Activated T-helper 17 cell treated with anti-CD3 and anti-CD28 coated beads, Interleukin-2, amount 50 U/mL, for 72 hours (primary cell): Measurements from ENCODE around the gene TTC21B. TPM values are rescaled to one million over a fixed set of nuclear protein-coding genes. Genes with fewer than 3 reads are reported as not detected.

Experiments
- ATAC-seq: fragments of 150-1000 bp; cut with Tn5 transposase; replicated peaks from 2 replicates; pipeline ENCODE4 v1.10.0; 2021; ENCODE audit warnings: mild to moderate bottlenecking, moderate library complexity
- H3K27ac Mint-ChIP-seq: one replicate; pipeline ENCODE4 v1.8.0; 2022; ENCODE audit warnings: mixed read lengths
- H3K27me3 Mint-ChIP-seq: one replicate; pipeline ENCODE4 v1.8.0; 2022; ENCODE audit warnings: mixed read lengths
- H3K36me3 Mint-ChIP-seq: one replicate; pipeline ENCODE4 v1.8.0; 2022; ENCODE audit warnings: low read depth, mild to moderate bottlenecking, mixed read lengths
- H3K4me1 Mint-ChIP-seq: one replicate; pipeline ENCODE4 v1.8.0; 2022; ENCODE audit warnings: mixed read lengths
- H3K4me3 Mint-ChIP-seq: one replicate; pipeline ENCODE4 v1.8.0; 2022; ENCODE audit warnings: mild to moderate bottlenecking, mixed read lengths
- H3K9me3 Mint-ChIP-seq: one replicate; pipeline ENCODE4 v1.8.0; 2022; ENCODE audit warnings: mixed read lengths
- total RNA-seq, 2 donors: library from RNA; stranded (reverse); gene quantifications; one replicate each; pipeline ENCODE4 v1.2.3, GENCODE V29; 2022

TTC21B gene
- total RNA-seq, 2 donors from 2014 or later: 21.3 to 29.7 TPM

- Mint-ChIP-seq H3K4me1 (no peaks in the 10 kb centered on the region), H3K27me3 (no peaks in the 10 kb centered on the region), H3K27ac (no peak overlapping the region), H3K36me3 (peaks cover 8% of the 10 kb centered on the region), H3K9me3 (peaks cover 20% of the 10 kb centered on the region), H3K4me3 (no peak overlapping the region)
- no peak for ATAC-seq
These were observed 101.2 kb downstream of the TTC21B start for GRCh38 chr2:165852394-165852793.

- ATAC-seq: no peak
- Mint-ChIP-seq H3K27me3 (no peaks in the 10 kb centered on the region), H3K9me3 (peaks cover 3% of the 10 kb centered on the region), H3K4me1 (no peaks in the 10 kb centered on the region), H3K4me3 (no peak overlapping the region), H3K36me3 (no peaks in the 10 kb centered on the region), H3K27ac (no peak overlapping the region)
These were observed 106.6 kb downstream of the TTC21B start for GRCh38 chr2:165847001-165847400.

GRCh38 chr2:165846056-165846455 is 107.5 kb downstream of the TTC21B start:
- H3K4me1 Mint-ChIP-seq: no peaks in the 10 kb centered on the region
- peaks cover 3% of the 10 kb centered on the region for H3K9me3 Mint-ChIP-seq
- no peak for ATAC-seq
- no peaks in the 10 kb centered on the region for H3K27me3 Mint-ChIP-seq
- H3K36me3 Mint-ChIP-seq: no peaks in the 10 kb centered on the region
- no peak overlapping the region for H3K27ac Mint-ChIP-seq
- no peak overlapping the region for H3K4me3 Mint-ChIP-seq

- no peaks in the 10 kb centered on the region for H3K4me1 Mint-ChIP-seq
- no peaks in the 10 kb centered on the region for H3K9me3 Mint-ChIP-seq
- no peak overlapping the region for H3K27ac Mint-ChIP-seq
- no peaks in the 10 kb centered on the region for H3K36me3 Mint-ChIP-seq
- H3K4me3 Mint-ChIP-seq: no peak overlapping the region
- no peaks in the 10 kb centered on the region for H3K27me3 Mint-ChIP-seq
- ATAC-seq: no peak
These were observed 109.4 kb downstream of the TTC21B start for GRCh38 chr2:165844216-165844615.

GRCh38 chr2:165843351-165843750 is 110.2 kb downstream of the TTC21B start:
- Mint-ChIP-seq H3K27ac (no peak overlapping the region), H3K27me3 (no peaks in the 10 kb centered on the region), H3K9me3 (no peaks in the 10 kb centered on the region), H3K4me3 (no peak overlapping the region), H3K4me1 (no peaks in the 10 kb centered on the region), H3K36me3 (no peaks in the 10 kb centered on the region)
- ATAC-seq: no peak

GRCh38 chr2:165840333-165840958 is 113.1 kb downstream of the TTC21B start:
- Mint-ChIP-seq H3K4me1 (no peaks in the 10 kb centered on the region), H3K27me3 (no peaks in the 10 kb centered on the region), H3K9me3 (no peaks in the 10 kb centered on the region), H3K4me3 (no peak overlapping the region), H3K36me3 (no peaks in the 10 kb centered on the region), H3K27ac (no peak overlapping the region)
- ATAC-seq: no peak

- H3K9me3 Mint-ChIP-seq: no peaks in the 10 kb centered on the region
- H3K36me3 Mint-ChIP-seq: no peaks in the 10 kb centered on the region
- no peak for ATAC-seq
- H3K4me1 Mint-ChIP-seq: no peaks in the 10 kb centered on the region
- H3K4me3 Mint-ChIP-seq: no peak overlapping the region
- no peaks in the 10 kb centered on the region for H3K27me3 Mint-ChIP-seq
- no peak overlapping the region for H3K27ac Mint-ChIP-seq
These were observed 114.0 kb downstream of the TTC21B start for GRCh38 chr2:165839610-165840009.

GRCh38 chr2:165837122-165837521 is 116.5 kb downstream of the TTC21B start:
- Mint-ChIP-seq H3K4me3 (no peak overlapping the region), H3K27ac (no peak overlapping the region), H3K27me3 (no peaks in the 10 kb centered on the region), H3K9me3 (no peaks in the 10 kb centered on the region), H3K36me3 (no peaks in the 10 kb centered on the region), H3K4me1 (no peaks in the 10 kb centered on the region)
- ATAC-seq: no peak

- no peaks in the 10 kb centered on the region for H3K9me3 Mint-ChIP-seq
- no peaks in the 10 kb centered on the region for H3K4me1 Mint-ChIP-seq
- no peaks in the 10 kb centered on the region for H3K27me3 Mint-ChIP-seq
- H3K4me3 Mint-ChIP-seq: no peak overlapping the region
- H3K27ac Mint-ChIP-seq: no peak overlapping the region
- no peak for ATAC-seq
- H3K36me3 Mint-ChIP-seq: no peaks in the 10 kb centered on the region
These were observed 118.2 kb downstream of the TTC21B start for GRCh38 chr2:165835363-165835762.

- no peaks in the 10 kb centered on the region for H3K4me1 Mint-ChIP-seq
- H3K9me3 Mint-ChIP-seq: no peaks in the 10 kb centered on the region
- no peak for ATAC-seq
- no peaks in the 10 kb centered on the region for H3K36me3 Mint-ChIP-seq
- H3K27ac Mint-ChIP-seq: no peak overlapping the region
- H3K4me3 Mint-ChIP-seq: no peak overlapping the region
- no peaks in the 10 kb centered on the region for H3K27me3 Mint-ChIP-seq
These were observed 120.4 kb downstream of the TTC21B start for GRCh38 chr2:165833156-165833555.

- Mint-ChIP-seq H3K9me3 (no peaks in the 10 kb centered on the region), H3K4me3 (no peak overlapping the region), H3K4me1 (no peaks in the 10 kb centered on the region), H3K27ac (no peak overlapping the region), H3K27me3 (peaks cover 8% of the 10 kb centered on the region), H3K36me3 (no peaks in the 10 kb centered on the region)
- no peak for ATAC-seq
These were observed 125.7 kb downstream of the TTC21B start for GRCh38 chr2:165827921-165828276.

- no peaks in the 10 kb centered on the region for H3K9me3 Mint-ChIP-seq
- H3K36me3 Mint-ChIP-seq: no peaks in the 10 kb centered on the region
- no peak overlapping the region for H3K27ac Mint-ChIP-seq
- peaks cover 8% of the 10 kb centered on the region for H3K27me3 Mint-ChIP-seq
- no peak overlapping the region for H3K4me3 Mint-ChIP-seq
- no peaks in the 10 kb centered on the region for H3K4me1 Mint-ChIP-seq
- ATAC-seq: no peak
These were observed 126.3 kb downstream of the TTC21B start for GRCh38 chr2:165827016-165827920.

- Mint-ChIP-seq H3K27ac (no peak overlapping the region), H3K27me3 (peaks cover 8% of the 10 kb centered on the region), H3K4me3 (no peak overlapping the region), H3K36me3 (no peaks in the 10 kb centered on the region), H3K4me1 (no peaks in the 10 kb centered on the region), H3K9me3 (no peaks in the 10 kb centered on the region)
- no peak for ATAC-seq
These were observed 128.5 kb downstream of the TTC21B start for GRCh38 chr2:165825041-165825440.
